Activated B cell treated with CpG ODN at 0.5 μM for 24 hours (primary cell): ENCODE measurements around the gene ENPP1. TPM values are rescaled to one million over a fixed set of nuclear protein-coding genes. Genes with fewer than 3 reads are reported as not detected.

Source experiments
- total RNA-seq: library from RNA; stranded (reverse); gene quantifications from 2 replicates; pipeline ENCODE4 v1.2.3, GENCODE V29; 2022

The ENPP1 gene
- total RNA-seq, 1 donor from 2014 or later: 1.3 TPM

Other genes with a start within 250 kb of the ENPP1 start
- not detected in 2 replicates for gene ARG1, start 234.8 kb upstream of the ENPP1 start, total RNA-seq
- gene MED23, start 179.8 kb upstream of the ENPP1 start, total RNA-seq: 45.3 and 51.0 TPM in 2 replicates
- 0.07 and 0.29 TPM in 2 replicates for gene ENPP3, start 170.7 kb upstream of the ENPP1 start, total RNA-seq
- not detected in 2 replicates for gene OR2A4, start 106.6 kb upstream of the ENPP1 start, total RNA-seq
- not detected in 2 replicates for gene CTAGE9, start 97.0 kb upstream of the ENPP1 start, total RNA-seq
- 0.27 and 0.35 TPM in 2 replicates for gene CCN2, start 143.4 kb downstream of the ENPP1 start, total RNA-seq